HG02938 (cell line): ENCODE data around the gene PPP1R14D.
"Not testable (repeated sequence)": the region's sequence is repeated elsewhere in the genome, so short reads cannot be mapped to it uniquely, and the experiment has no call there.

ENCODE experiments used
- ATAC-seq: cut with Tn5 transposase; IDR thresholded peaks from one replicate; pipeline ENCODE4 v1.9.1; 2021; ENCODE audit warnings: mild to moderate bottlenecking, moderate library complexity; ENCODE audit not compliant: unreplicated experiment

The PPP1R14D gene

GRCh38 chr15:40828447-40829036, at the start of gene PPP1R14D:
Gene PPP1R14D, minus strand, starts transcription at chr15:40828708. Its CDS starts 67 bp downstream, at chr15:40828641.
- ATAC-seq: no peak

GRCh38 chr15:40877694-40878093, 49.2 kb upstream of the PPP1R14D start:
- ATAC-seq: no peak

- ATAC-seq: no peak
Measured at GRCh38 chr15:40875991-40876730, 47.7 kb upstream of the PPP1R14D start.

GRCh38 chr15:40873694-40874561, 45.4 kb upstream of the PPP1R14D start, which contains the start of gene RHOV:
Gene RHOV, minus strand, starts transcription at chr15:40874234. Its CDS starts 95 bp downstream, at chr15:40874139.
- ATAC-seq: peak; percentile 48

- no peak for ATAC-seq
Measured at GRCh38 chr15:40872791-40873693, 44.5 kb upstream of the PPP1R14D start.

GRCh38 chr15:40871749-40872617, 43.5 kb upstream of the PPP1R14D start:
- ATAC-seq: no peak

GRCh38 chr15:40870716-40871115, 42.2 kb upstream of the PPP1R14D start:
- ATAC-seq: no peak

- no peak for ATAC-seq
Measured at GRCh38 chr15:40869686-40870085, 41.2 kb upstream of the PPP1R14D start.

- no peak for ATAC-seq
Measured at GRCh38 chr15:40867199-40867598, 38.7 kb upstream of the PPP1R14D start.

GRCh38 chr15:40863660-40864270, 35.3 kb upstream of the PPP1R14D start:
- no peak for ATAC-seq

GRCh38 chr15:40861147-40861546, 32.6 kb upstream of the PPP1R14D start:
- ATAC-seq: not testable (repeated sequence)

- ATAC-seq: no peak
Measured at GRCh38 chr15:40859206-40859851, 30.8 kb upstream of the PPP1R14D start.

- ATAC-seq: no peak
Measured at GRCh38 chr15:40858706-40859105, 30.2 kb upstream of the PPP1R14D start.

- no peak for ATAC-seq
Measured at GRCh38 chr15:40857601-40858341, 29.3 kb upstream of the PPP1R14D start.

- no peak for ATAC-seq
Measured at GRCh38 chr15:40856746-40857145, 28.2 kb upstream of the PPP1R14D start.

GRCh38 chr15:40855706-40856234, 27.3 kb upstream of the PPP1R14D start:
- no peak for ATAC-seq

- ATAC-seq: no peak
Measured at GRCh38 chr15:40854161-40854560, 25.7 kb upstream of the PPP1R14D start.
